HCT116 (cell line): ENCODE results near the gene CHURC1. TPM values are rescaled to one million over a fixed set of nuclear protein-coding genes. Genes with fewer than 3 reads are reported as not detected.

Experiments used
- ATAC-seq: fragments of 200-7000 bp; cut with Tn5 transposase; 2 replicates; pipeline ENCODE4 v1.9.1; 2020; ENCODE audit warnings: mild to moderate bottlenecking, moderate library complexity
- BruUV-seq: library from RNA; stranded (reverse); fragments of 400-500 nt; replicated peaks from 2 replicates; lab custom pipeline; 2021; lab: Mats Ljungman, UMichigan
- CTCF ChIA-PET: fragments of 300-600 bp; sonication (Branson Sonifier 250); formaldehyde crosslinking; loops from one replicate; lab custom pipeline; 2021; ENCODE audit warnings: antibody characterized with exemption; lab: Charles Lee
- POLR2A ChIA-PET: fragments of 300-600, 350-600 bp; sonication (Branson Sonifier 250); formaldehyde crosslinking; loops from one replicate; lab custom pipeline; 2021; ENCODE audit warnings: antibody characterized with exemption; lab: Charles Lee
- RAD21 ChIA-PET, 2 experiments: fragments of 300-600 bp; sonication (Branson Sonifier 250); formaldehyde crosslinking; loops; one replicate each; lab custom pipeline; 2023; ENCODE audit warnings: low total read pairs in 2 of 2; ENCODE audit not compliant: uncharacterized antibody in 2 of 2, unreplicated experiment in 2 of 2, low non-redundant PET in 1 of 2; lab: Charles Lee
- DNase-seq: peaks from one replicate; pipeline ENCODE4 v3.0.0-alpha.2; 2010; ENCODE audit warnings: low read depth, low spot score
- H2AFZ ChIP-seq: fragments of 200-600 bp; shearing (Covaris generic), sonication (generic); 2 replicates; pipeline ENCODE4 v1.6.1; 2017; ENCODE audit warnings: low read depth, mixed run types, mixed read lengths, antibody characterized with exemption, low read length; ENCODE audit not compliant: poor library complexity, severe bottlenecking
- H3K27ac ChIP-seq: 2 replicates; pipeline ENCODE4 v1.5.1; 2012; ENCODE audit warnings: low read depth, low read length
- H3K27me3 ChIP-seq: fragments of 200-600 bp; sonication (generic); 2 replicates; pipeline ENCODE4 v1.6.1; 2016; ENCODE audit warnings: mixed run types, low read length, mixed read lengths; ENCODE audit not compliant: insufficient read depth
- H3K36me3 ChIP-seq, 2 experiments: fragments of 200-500 bp in 1 of 2; fragments of 200-600 bp in 1 of 2; sonication (Bioruptor generic) in 1 of 2; sonication (generic) in 1 of 2; 2 replicates each; pipeline versions ENCODE4 v1.5.1 to v1.6.1; 2014 to 2016; ENCODE audit warnings: low read length in 2 of 2, inconsistent platforms in 1 of 2, mixed read lengths in 1 of 2, mixed run types in 1 of 2; ENCODE audit not compliant: insufficient read depth in 2 of 2, control insufficient read depth in 1 of 2
- H3K4me1 ChIP-seq, 2 experiments: fragments of 200-600 bp in 1 of 2; sonication (generic) in 1 of 2; 2 replicates each; pipeline versions ENCODE4 v1.5.1 to v1.6.1; 2012 to 2017; ENCODE audit warnings: low read length in 2 of 2, inconsistent platforms in 1 of 2, mild to moderate bottlenecking in 1 of 2, mixed read lengths in 1 of 2, mixed run types in 1 of 2, moderate library complexity in 1 of 2; ENCODE audit not compliant: insufficient read depth in 2 of 2, control insufficient read depth in 1 of 2
- H3K4me2 ChIP-seq: fragments of 200-600 bp; sonication (generic); 2 replicates; pipeline ENCODE4 v1.6.1; 2017; ENCODE audit warnings: mixed run types, low read length, mixed read lengths
- H3K4me3 ChIP-seq, 2 experiments: fragments of 200-600 bp in 1 of 2; sonication (generic) in 1 of 2; replicated peaks in 1 of 2; 2 replicates each; pipeline ENCODE4 v1.5.1; 2011 to 2016; ENCODE audit warnings: low read length in 2 of 2, control low read depth in 1 of 2, low read depth in 1 of 2, mild to moderate bottlenecking in 1 of 2, mixed read lengths in 1 of 2, mixed run types in 1 of 2
- H3K79me2 ChIP-seq: fragments of 200-600 bp; sonication (generic); 2 replicates; pipeline ENCODE4 v1.6.1; 2017; ENCODE audit warnings: mild to moderate bottlenecking, mixed run types, low read length, moderate library complexity, mixed read lengths; ENCODE audit not compliant: insufficient read depth
- H3K9ac ChIP-seq: fragments of 200-600 bp; sonication (generic); 2 replicates; pipeline ENCODE4 v1.6.1; 2016; ENCODE audit warnings: low read length, mixed read lengths
- H3K9me2 ChIP-seq: fragments of 200-600 bp; sonication (generic), shearing (Covaris generic); 2 replicates; pipeline ENCODE4 v1.6.1; 2017; ENCODE audit warnings: mixed run types, mild to moderate bottlenecking, moderate library complexity; ENCODE audit not compliant: insufficient read depth
- H3K9me3 ChIP-seq, 2 experiments: fragments of 200-500 bp in 1 of 2; fragments of 200-600 bp in 1 of 2; sonication (Bioruptor generic) in 1 of 2; sonication (generic) in 1 of 2; 2 replicates each; pipeline ENCODE4 v1.6.1; 2014 to 2017; ENCODE audit warnings: low read length in 2 of 2, mixed read lengths in 2 of 2, inconsistent platforms in 1 of 2, low read depth in 1 of 2, mild to moderate bottlenecking in 1 of 2, mixed run types in 1 of 2, moderate library complexity in 1 of 2; ENCODE audit not compliant: control insufficient read depth in 1 of 2, insufficient read depth in 1 of 2
- H4K20me1 ChIP-seq: fragments of 200-600 bp; sonication (generic), shearing (Covaris generic); 2 replicates; pipeline ENCODE4 v1.6.1; 2017; ENCODE audit warnings: mixed run types, mild to moderate bottlenecking, moderate library complexity; ENCODE audit not compliant: insufficient read depth
- EGR1 ChIP-seq: IDR thresholded peaks from 2 replicates; pipeline ENCODE4 v1.6.1; 2012; ENCODE audit warnings: low read depth
- EZH2phosphoT487 ChIP-seq: fragments of 200-600 bp; IDR thresholded peaks from 2 replicates; pipeline ENCODE4 v1.6.1; 2018; ENCODE audit warnings: antibody characterized with exemption, borderline replicate concordance
- RAD21 ChIP-seq: IDR thresholded peaks from 2 replicates; pipeline ENCODE4 v1.6.1; 2012; ENCODE audit warnings: low read depth, mild to moderate bottlenecking
- SIN3A ChIP-seq: IDR thresholded peaks from 2 replicates; pipeline ENCODE4 v1.6.1; 2012; ENCODE audit warnings: low read depth
- intact Hi-C: fragments of 100-400 bp; cut with micrococcal nuclease; formaldehyde crosslinking; loops from 2 replicates; pipeline ENCODE4 v1.10.0; 2022
- total RNA-seq: library from RNA; stranded (reverse); gene quantifications from one replicate; pipeline ENCODE4 v1.2.1, GENCODE V29; 2021; ENCODE audit not compliant: unreplicated experiment

CHURC1 gene
- total RNA-seq, 1 experiment from 2014 or later: 47.5 TPM

DNA sequence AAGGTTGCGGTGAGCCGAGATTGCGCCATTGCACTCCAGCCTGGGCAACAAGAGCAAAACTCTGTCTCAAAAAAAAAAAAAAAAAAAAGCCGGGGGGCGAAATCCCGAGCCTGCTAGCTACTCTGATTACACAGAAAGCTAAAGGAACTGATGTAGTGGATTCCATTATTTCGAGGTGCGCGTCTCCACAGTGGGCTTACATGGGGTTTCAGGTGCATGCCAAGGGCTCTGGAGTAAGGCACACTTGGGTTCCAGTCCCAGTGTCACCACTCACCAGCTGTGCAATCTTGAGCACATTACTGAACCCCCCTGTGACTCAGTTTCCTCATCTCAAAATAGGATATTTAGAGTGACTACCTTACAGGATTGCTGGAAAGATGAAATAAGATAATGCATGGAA is 59.6 kb downstream of the CHURC1 start:
- Histone ChIP-seq H3K79me2 (no peaks in the 10 kb centered on the region), H3K9me2 (no peaks in the 10 kb centered on the region), H3K4me3 (no peak overlapping the region), H3K9ac (no peak overlapping the region), H3K4me1 (peaks cover 16 to 21% of the 10 kb centered on the region in 2 experiments; a peak in 3 of 4 replicates), H3K27me3 (no peaks in the 10 kb centered on the region), H3K4me2 (no peak overlapping the region), H3K27ac (no peak overlapping the region), H3K36me3 (no peaks in the 10 kb centered on the region), H2AFZ (no peak overlapping the region), H3K9me3 (no peaks in the 10 kb centered on the region), H4K20me1 (no peaks in the 10 kb centered on the region)
- CTCF ChIA-PET: no interaction called here
- POLR2A ChIA-PET: no interaction called here
- BruUV-seq: no TSS peak
- ATAC-seq (no peak), DNase-seq (no peak)
- intact Hi-C loops: no loop called here
- RAD21 ChIA-PET: no interaction called here
- TF ChIP-seq EGR1: no peak

DNA sequence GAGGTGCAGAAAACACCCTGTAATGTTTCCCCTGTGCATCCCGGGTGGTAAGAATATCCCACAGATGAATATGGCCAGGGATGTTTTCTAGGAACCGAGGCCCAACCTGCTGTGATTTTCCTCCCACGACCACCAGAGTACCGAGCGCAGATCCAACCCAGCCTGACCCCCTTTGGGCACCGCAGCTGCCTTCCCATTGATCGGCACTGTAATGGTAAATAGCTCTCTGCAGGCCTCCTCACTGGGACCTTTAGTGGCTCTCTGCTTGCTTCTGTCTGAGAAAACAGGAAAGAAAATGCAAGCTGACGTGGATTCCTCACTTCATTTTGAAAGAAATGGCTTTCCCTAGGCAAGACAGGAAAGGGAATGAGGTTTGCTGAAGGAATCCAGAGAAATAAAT is 60.3 kb downstream of the CHURC1 start:
- intact Hi-C loops: no loop called here
- H3K79me2 ChIP-seq: no peaks in the 10 kb centered on the region
- peaks cover 13 to 22% of the 10 kb centered on the region in 2 experiments; a peak in 3 of 4 replicates for H3K4me1 ChIP-seq
- H2AFZ ChIP-seq: no peak overlapping the region
- ChIA-PET CTCF (no interaction called here), RAD21 (no interaction called here), POLR2A (interaction anchor here (1.1 kb wide), 1 partner anchor 13 kb away, joined by 3 read pairs; no protein-coding TSS in a partner anchor)
- no peaks in the 10 kb centered on the region for H3K9me3 ChIP-seq
- no peaks in the 10 kb centered on the region for H3K36me3 ChIP-seq
- H3K27ac ChIP-seq: no peak overlapping the region
- no peaks in the 10 kb centered on the region for H3K27me3 ChIP-seq
- H4K20me1 ChIP-seq: no peaks in the 10 kb centered on the region
- no peak overlapping the region for H3K4me2 ChIP-seq
- no peaks in the 10 kb centered on the region for H3K9me2 ChIP-seq
- BruUV-seq: no TSS peak
- H3K4me3 ChIP-seq: no peak overlapping the region
- TF ChIP-seq EZH2phosphoT487 (no peak), SIN3A (no peak), RAD21 (no peak)
- ATAC-seq (no peak), DNase-seq (no peak)
- no peak overlapping the region for H3K9ac ChIP-seq
